ENCODE measurements around the gene TAS2R1.
"Not testable (repeated sequence)": the region's sequence is repeated elsewhere in the genome, so short reads cannot be mapped to it uniquely, and the experiment has no call there.

The TAS2R1 gene

DNA sequence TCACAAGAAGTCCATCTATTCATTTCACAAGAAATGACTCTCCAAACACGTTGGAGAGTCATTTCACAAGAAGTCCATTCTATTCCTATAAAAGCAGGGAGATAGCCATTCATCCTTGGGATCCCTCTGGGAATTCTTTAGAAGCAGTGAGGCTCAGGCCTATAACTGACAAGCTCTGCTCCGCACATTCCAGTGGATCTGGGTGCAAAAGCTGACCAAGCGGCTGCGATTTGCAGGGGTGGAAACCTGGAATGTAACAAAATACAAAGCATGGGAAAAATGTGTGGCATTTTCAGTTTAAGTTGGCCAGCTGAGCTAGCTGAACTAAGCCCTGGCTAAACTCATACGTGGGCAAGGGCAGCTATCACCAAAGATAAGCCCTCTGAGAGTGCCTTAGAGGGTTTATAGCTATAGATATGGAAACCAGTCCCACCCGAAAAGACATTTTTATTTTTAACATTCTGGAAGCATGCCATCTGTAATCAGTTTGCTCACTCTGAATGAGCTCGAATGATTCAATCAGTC lies 8.7 kb downstream of the TAS2R1 start:
- FAIRE-seq: no peak

DNA sequence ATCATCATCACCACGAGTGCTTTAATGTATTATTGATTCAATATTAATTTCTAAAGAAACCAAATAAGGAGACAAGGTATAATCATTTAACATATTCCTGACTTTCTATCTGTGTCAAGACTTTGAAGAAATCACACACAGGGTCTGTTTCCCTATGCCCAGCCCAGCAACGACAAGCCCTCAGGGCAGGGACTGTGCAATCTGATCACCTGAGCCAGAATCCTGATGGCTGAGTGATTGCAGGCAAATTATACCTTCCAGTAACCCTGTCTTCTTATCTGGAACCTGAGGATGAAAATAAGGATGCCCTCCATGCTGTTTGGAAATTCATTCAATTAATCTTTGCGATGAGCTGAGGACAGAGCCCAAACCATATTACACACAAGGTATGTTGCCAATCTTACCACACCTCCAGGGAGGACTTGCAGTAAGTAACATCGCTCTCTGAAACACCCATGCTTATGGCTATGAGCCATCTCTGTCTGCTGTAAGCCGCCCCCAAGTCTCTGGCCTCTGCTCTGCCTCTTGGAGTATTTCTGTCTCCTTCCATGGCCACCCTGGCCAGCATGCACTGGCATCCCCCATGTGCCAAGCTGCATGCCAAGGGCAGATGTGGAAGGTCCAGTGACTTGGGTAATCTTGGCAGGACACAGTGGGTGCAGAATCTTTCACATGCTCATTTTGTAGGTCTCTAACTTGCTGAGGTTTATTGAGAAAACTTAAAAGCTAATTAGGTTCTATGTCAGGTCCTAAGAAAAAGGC lies 10.6 kb downstream of the TAS2R1 start:
- no peak for FAIRE-seq

DNA sequence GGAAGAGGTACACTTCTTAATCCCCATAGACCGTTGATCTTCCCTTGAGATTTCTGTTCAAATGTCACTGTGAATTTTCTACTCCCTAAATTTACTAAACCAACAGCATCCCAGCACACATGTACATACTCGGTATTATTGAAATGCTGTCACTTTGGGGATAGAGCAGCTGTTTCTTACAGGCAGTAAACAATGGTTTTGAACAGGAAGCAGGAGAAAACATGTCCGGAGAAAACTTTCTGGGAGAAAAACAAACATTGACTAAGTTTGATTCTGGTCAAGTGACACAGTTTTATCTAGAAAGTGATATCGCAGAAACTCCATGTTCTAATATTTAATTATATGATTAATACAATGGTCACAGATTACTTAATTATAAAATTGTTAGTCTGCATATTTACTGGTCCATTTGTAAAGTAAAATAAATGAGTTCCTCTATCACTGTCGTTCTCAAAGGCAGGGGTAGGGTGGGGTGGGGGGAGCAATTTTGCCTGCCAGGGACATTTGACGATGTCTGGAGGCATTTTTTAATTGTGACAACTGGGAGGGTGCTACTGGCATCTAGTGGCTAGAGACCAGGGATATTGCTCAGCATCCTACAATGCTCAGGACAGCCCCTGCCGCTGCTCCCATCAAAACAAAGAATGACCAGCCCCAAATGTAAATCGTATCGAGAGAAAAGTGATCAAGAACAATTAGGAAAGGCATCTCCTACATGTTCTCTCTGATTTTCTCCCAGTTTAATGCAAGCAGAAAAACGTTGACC lies 12.2 kb downstream of the TAS2R1 start:
- FAIRE-seq: no peak

DNA sequence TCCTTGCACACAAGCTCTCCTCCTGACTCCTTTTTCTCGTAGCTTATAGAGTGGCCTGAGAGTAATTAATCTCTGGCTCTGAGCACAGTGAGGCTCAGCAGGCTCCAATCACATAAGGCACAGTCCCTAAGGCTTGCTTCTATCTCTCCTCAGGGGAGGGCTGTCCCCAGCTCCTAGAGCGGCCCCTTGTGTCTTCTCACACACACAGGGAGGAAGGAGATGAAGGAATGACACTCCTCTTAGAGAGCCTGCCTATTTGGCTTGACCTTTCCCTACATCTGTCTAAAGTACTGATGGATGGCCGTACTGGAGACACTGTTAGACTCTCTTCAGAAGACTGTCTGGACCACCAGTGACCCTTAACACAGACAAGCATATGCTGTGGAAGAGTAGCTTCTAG lies 12.9 kb downstream of the TAS2R1 start:
- no peak for FAIRE-seq

DNA sequence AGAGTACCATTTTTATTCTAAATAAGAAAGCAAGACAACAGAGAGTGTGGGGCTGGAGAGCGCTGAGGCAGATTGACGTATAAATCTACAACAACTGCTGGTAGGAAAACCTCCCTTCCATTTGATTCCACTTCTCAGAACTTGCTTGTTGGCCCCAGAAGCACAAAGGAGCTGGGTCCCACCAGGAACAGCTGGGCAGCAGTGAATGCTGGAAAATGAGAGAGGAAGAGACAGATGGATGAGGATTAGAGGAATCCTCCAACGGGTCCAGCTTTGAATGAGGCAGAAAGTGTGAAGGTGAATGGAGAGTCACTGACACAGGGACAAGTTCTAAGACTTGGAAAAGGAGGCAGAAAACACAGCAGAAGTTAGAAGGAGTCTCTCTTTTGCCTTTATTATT lies 14.8 kb downstream of the TAS2R1 start:
- FAIRE-seq: no peak

DNA sequence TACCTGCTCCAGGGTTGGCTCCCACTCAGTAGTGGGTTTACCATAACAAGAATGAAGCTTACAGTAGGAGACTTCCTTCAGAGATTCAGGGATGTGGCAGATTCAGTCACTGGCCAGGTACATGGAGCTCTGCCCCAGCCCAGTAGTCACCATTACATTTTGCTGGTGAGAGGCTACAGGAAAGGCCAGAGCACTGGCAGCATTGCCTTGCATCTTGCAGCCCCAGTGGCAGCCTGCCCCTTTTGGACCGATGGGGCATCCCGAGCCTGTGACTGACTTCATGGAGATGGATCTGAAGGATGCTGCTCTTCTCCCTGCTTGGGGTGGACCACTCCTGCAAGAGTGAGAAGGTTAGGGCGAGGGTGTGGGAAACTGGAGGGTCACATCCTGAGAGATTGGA lies 16.8 kb downstream of the TAS2R1 start:
- no peak for FAIRE-seq

DNA sequence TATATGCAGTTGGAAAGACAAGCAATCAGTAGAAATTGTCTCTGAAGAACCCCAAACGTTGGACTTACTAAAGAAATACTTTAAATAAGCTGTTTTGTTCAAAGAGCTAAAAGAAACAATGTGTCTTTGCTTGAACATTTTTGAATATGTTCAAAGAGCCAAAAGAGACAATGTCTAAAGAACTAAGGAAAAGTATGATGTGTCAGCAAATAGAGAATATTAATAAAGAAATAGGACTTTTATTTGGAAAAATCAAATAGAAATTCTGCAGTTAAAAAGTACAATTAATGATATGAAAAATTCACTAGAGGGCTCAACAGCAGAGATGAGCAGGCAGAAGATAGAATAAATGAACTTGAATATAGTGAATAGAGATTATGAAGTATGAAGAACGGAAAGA lies 19.2 kb downstream of the TAS2R1 start:
- FAIRE-seq: no peak

DNA sequence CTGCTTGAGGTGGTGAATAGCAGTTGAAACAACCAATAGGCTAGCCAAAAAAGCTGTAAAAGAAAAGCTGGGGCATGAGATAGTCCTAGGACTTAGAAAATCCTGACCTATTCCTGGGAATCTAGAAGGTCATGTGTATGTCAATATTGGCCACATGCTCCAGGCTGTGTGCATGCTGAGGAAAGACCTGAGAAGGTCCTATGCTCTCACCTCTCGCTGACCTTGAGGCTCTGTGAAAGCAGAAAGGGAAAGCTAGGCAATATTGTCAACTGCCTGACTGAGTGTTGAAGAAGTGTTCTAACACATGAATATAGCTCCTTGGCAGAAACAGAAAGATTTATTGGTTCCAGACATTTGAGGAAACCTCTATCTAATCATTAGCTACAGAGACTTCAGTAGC lies 19.8 kb downstream of the TAS2R1 start:
- FAIRE-seq: no peak

DNA sequence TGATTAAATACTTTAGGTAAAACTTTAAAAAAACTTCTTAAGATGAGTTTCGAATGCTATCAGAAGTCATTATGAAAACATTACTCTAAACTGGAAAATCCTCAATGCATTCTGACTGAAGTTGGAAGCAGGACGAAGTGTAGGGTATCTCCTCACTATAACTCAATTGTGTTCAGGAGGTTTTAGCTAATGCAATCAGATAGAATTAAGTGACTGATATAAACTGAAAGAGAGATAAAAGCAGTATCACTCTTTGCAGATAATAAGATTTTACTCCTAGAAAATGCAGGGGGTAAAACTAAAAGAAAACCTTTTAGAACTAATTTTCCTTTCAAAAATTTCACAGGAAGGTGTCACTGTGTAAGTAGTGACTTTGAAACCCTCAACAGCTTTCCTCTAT lies 22.1 kb downstream of the TAS2R1 start:
- FAIRE-seq: no peak

DNA sequence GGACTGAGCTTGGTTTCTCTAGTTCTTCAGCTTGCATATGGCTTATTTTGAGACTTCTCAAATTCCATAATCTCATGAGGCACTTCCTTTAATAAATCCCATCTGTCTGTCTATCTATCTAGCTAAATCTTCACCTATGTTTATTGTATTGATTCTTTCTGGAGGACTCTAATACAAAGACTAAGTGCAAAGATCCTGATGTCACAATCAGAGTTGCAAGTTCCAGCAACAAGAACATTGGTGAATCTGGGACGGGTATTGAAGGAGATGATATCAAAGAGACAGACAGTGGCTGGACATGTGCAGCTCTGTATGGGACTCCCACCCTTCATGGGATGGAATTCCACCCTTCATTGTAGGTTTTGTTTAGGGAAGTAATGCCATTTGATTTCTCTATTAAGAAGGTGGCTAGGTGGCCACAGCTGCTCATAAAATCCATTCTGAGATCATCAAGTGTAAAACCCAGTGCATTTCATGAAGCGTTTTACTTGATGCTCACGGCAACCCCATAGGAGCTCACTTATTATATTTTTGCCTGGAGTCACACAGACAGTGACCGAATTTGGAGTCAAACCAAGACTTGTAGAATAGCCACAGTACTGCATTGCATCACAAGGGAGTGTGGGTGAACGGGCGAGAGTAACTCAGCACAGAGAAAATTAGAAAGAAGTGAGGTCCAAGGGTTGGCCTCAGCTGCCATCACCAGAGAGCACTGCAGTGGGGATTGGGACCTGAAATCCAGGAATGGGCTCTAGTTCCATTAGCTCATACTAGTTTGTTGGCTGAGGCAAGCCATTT lies 24.9 kb downstream of the TAS2R1 start:
- no peak for FAIRE-seq

DNA sequence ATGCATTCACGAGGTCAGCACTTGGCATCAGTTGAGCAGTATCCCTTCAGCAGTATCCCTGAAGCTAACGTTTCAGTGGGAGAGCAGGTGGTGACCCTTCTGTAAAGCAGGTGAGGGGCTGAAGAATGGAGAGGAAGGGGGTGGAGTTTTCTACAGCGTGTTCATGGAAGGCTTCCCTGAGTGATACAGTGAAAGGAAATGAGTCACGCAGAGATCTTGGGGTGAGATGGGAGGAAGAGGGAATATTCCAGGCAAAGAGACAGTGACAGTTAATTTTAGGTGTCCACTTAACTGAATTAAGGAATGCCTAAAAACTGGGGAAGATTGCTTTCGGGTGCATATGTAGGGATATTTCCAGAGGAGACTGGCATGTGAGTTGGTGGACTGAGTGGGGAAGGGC lies 25.7 kb downstream of the TAS2R1 start:
- FAIRE-seq: no peak

DNA sequence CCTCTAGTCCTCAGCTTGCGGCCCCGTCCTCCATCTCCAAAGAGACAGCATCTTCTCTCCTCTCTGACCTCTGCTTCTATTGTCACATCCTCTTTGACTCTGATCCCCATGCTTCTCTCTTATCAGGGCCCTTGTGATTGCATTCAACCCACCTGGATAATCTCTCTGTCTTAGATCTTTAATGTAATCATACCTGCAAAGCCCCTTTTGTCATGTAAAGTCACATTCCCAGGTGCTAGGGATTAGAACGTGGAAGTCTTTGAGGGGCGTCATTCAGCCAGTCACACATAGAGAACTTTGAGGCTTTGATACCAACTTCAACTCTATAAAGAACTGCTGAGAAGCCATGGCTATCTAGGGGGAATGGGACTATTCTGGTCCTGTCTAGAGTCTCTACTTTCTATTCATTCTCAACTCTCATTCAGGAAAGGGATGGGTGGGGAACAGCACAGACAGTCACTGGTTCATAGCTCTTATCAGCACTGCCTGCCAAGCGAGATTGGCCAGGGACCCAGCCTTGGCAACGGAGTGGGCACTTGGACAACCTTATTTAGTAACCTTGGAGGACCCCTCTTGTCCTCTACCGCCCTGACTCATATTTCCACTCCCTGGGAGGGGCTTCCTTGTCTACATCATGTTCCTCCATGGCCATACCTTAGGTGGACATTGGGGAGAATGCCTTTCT lies 29.0 kb downstream of the TAS2R1 start:
- no peak for FAIRE-seq

DNA sequence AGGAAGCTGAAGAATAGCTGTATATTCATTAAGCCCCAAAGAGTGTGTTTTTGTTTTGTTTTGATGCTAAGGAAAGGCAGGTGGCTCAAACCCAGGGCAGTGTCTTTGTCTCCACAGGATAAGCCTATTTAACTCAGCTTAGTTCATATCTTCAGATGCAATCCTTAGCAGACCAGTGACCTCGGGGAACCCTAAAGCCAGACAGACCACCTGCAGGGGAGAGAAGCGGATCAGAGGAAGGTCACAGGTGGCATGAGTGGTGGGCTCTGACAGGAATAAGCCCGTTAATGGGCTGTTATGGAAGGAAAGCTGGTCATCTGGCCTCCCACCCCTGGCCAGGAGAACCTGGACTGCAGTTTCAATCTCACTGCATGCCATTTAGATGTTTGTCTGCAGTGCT lies 30.8 kb downstream of the TAS2R1 start:
- FAIRE-seq: no peak

DNA sequence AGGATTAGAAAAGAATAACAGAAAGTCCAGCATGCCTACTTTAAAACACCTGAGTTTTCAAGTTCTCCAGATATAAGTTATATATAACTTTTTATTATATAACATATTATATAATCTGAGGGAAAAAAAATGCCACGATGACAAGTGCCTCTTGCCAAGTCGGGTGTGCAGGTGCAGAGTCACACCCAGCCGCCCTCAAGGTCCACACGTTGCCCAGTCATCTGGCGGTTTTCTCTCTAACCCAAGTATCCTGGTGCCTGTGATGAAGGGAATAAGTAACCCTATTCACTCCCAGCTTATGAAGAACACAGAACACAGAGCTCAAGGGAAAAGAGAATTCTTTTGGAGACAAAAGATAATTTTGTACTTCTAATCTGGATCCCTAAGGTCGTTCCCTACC lies 31.8 kb downstream of the TAS2R1 start:
- FAIRE-seq: not testable (repeated sequence)

DNA sequence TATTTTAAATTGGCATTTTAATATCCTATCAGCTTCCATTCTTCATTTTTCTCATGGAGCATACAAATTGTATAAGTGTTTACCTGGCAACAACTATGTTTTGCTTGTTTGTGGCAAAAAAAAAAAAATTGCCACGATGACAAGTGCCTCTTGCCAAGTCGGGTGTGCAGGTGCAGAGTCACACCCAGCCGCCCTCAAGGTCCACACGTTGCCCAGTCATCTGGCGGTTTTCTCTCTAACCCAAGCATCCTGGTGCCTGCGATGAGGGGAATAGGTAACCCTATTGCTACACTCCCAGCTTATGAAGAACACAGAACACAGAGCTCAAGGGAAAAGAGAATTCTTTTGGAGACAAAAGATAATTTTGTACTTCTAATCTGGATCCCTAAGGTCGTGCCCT lies 32.8 kb downstream of the TAS2R1 start:
- not testable (repeated sequence) for FAIRE-seq

DNA sequence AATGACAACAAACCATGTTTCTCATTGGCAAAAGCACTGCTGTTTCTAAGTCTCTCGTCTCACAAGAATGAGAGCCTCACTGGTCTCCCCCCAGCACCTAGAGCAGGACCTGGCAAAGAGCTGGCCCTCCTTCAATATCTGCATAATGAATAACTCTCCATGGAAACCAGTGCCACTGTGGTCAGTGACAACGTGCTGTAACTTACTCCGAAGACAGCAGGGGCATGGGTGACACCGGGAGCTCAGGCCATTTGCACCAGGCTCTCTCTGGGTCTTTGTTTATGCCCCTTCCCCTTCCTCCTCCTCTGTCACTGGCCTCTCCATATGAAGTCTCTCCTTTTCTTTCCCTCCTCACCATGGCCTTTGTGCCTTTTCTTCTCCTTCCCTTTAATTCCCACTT lies 33.3 kb downstream of the TAS2R1 start:
- no peak for FAIRE-seq

DNA sequence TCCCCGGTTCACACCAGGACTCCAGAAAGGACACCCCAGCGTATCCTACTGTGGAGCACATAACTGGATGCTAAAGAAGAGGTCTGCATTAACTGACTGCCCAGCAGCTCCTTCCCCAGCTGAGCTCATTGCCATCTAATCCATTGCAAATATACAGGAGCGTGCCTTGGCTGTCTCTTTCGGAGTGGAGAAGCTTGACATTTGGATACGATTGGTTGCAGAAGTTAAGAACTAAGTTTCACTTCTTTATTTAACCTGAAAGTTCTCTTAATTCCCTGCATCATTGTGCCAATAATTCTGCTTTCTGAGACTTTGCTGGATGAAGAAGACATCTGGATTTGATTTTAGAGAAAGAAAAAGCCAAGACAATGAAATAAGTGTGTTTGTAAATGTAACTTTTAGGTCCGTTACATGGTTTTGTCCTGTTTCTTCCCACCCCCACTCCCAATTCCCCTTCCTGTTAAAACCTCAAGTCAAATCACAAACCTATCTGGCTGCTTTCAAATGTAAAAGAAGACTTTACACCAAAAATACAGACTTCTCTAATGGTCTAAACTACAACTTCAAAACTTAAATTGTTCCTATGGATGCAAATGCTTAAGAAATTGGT lies 33.9 kb downstream of the TAS2R1 start:
- no peak for FAIRE-seq

DNA sequence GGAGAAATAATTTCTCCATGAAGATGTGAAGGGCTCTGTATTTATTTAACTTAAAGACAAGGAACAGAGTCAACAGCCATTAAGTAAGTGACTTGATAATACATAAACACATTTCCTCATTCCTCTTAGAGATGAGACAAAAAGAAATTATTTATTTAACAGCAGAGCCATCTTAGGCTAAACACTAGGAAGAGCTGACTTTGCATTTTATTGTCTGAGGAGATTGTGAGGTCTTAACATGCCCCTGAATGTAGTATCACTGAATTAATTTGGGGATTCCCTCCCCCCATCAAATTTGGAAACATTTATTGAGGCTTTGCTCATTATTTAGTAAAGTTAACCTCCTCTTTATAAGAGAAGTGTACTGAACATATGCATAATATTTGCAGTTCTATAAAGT lies 35.2 kb downstream of the TAS2R1 start:
- no peak for FAIRE-seq

DNA sequence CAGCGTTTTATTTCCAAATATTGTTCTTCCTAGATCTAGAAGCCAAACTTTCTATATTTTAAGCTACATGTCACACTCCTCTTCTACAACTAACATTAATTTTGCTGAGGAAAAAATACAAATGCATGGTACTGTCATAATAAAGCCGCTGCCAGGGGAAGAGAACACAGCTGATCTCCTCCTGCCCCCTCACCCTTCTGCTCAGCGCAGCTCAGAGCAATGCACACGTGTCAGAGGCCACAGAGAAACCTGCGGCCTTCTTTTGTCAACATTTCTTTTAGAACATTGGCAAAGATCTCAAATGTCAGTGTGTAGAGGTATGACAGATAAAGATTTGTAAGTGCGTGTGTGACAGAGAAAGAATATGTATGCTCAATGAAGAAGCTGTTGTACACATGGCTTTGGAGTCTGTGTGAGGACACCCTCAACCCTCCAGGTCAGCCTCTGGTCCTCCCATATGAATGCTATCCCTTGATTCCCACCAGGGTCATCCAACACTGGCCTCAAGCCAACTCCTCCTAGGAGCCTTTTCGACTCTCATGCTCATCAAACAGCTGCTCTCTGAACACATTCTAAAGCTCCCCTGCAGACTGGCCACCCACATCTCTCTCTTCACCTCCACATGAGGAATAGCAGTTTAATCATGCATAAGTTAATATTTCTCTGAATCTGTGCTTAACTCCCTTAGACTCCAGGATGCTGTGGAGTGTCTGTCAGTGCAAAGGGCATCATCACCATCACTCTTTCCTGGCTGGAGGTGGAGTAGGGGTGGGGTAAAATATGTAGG lies 40.9 kb downstream of the TAS2R1 start:
- no peak for FAIRE-seq

DNA sequence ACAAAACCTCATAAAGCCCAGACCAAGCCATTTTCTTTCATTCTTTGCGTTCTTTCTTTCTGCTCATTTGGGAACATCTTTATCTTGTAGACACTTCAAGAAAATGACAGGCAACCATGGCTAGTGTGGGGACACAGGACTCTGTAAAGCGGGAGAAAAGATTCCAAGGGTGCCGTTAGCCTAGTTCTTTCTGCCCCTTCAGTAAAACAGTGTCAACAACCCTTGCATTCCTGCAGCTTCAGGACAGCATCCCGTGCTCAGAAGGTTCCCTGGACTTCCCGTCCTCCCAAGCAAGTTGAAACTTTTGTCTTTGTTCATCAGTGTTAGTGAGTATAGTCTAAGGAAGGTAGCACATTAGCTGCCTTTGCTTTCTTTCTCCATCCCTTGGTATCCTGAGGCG lies 41.9 kb downstream of the TAS2R1 start:
- no peak for FAIRE-seq

DNA sequence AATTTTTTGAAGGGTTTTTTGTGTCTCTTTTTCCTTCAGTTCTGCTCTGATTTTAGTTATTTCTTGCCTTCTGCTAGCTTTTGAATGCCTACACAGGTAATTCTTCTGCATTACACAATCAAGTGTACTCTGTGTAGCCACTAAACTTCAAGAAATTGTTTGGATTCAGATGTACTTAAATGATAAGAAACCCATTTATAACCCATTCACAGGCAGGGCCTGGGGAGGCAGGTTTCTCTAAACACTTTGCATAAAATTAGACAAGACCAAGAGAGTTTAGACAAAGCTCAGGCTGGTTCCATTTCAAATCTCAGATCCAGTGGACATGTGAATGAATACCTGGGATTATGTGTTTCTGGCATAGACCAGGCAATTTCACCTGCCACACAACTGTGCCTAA lies 43.0 kb downstream of the TAS2R1 start:
- no peak for FAIRE-seq

DNA sequence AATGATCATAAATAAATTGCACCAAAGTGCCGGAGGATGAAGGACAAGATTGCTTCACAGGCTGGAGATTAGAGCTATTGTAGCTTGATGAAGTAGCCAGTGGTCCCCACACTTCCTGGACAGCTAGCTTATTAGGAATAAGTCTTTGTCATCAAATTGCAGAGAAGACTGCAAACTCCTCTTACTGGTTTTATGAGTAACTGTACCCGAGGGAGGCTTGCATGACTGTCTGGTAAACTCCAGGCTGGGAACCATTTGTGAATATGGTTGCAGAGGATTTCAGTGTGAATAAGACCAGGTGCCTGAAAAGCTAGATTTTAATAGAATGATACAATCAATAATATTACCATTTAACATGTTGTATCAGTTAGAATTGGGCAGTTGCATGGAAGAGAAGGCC lies 47.7 kb downstream of the TAS2R1 start:
- FAIRE-seq: no peak
